HG03439 (cell line): Measurements from ENCODE around the gene CD1E.
A peak's percentile ranks its signal among the peaks of the same experiment; 100 is the strongest.
"Not testable (repeated sequence)": the region's sequence is repeated elsewhere in the genome, so short reads cannot be mapped to it uniquely, and the experiment has no call there.

Experiments
- ATAC-seq: cut with Tn5 transposase; IDR thresholded peaks from one replicate; pipeline ENCODE4 v1.9.1; 2021; ENCODE audit warnings: mild to moderate bottlenecking, moderate library complexity; ENCODE audit not compliant: unreplicated experiment

Gene CD1E

GRCh38 chr1:158353303-158354075 is at the start of gene CD1E:
Gene CD1E, plus strand, starts transcription at chr1:158353894. Its CDS starts 95 bp downstream, at chr1:158353989.
- no peak for ATAC-seq

DNA sequence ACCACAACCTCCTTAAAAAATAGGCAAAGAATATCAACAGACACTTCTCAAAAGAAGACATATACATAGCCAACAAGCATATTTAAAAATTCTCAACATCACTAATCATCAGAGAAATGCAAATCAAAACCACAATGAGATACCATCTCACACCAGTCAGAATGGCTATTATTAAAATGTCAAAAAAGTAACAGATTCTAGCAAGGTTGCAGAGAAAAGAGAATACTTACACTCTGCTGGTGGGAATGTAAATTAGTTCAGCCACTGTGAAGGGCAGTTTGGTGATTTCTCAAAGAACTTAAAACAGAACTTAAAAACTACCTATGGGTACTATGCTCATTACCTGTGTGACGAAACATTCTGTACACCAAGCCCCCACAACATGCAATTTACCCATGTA is 43.1 kb upstream of the CD1E start:
- peak; percentile 53 for ATAC-seq

GRCh38 chr1:158311066-158311465 is 42.6 kb upstream of the CD1E start:
- peak; percentile 69 for ATAC-seq

GRCh38 chr1:158323866-158324265 is 29.8 kb upstream of the CD1E start:
- no peak for ATAC-seq

DNA sequence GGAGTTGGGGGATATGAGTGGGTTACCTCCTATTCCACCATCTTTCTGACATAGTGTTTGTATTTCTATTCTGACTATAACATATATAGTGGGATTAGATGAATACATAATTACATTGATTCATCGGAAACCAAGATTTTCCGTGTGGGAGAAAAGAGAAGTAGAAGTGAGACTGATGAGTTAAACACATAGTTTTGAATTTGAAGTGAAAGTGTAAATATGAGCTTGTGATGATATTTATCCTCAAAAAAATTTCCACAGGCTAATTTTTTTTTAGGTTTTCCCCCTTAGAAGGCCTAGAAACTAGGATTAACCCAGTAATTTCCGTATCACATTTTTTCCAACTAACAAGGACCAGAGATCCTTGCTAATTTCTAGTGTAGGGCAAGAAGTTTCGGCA is 29.3 kb upstream of the CD1E start:
- ATAC-seq: no peak

DNA sequence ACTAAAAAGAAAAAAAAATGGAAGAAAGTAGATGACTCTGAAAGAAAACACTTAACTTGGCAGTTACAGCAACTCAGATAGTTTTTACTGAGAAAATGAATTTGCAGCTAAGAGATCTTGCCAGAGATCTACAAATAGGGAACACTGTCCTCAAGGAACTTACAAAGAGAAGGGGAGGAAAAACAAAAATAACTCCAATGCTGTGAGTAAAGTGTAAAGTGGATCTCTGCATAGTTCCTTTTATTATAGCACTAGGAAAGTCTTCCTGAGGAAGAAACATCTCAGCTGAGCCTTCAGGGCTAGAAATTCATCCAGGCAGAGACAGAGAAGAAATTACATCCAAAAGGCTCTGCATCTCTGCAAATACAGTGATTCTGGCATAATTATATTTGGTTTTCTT is 26.2 kb upstream of the CD1E start:
- ATAC-seq: no peak

DNA sequence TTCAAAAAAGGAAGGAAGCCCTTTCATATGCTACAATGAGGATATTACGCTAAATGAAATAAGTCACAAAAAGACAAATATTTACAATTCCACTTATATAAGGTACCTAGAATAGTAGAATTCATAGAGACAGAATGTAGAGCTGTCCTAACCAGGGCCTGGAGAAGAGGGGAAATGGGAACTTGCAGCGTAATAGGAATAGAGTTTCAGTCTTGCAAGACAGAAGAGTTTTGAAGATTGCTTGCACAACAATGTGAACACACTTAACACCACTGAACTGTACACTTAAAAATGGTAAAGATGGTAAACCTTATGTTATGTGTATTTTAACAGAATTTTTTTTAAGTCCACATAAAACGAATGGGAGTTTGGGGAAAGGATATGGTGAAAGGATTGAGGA is 25.3 kb upstream of the CD1E start:
- ATAC-seq: no peak

DNA sequence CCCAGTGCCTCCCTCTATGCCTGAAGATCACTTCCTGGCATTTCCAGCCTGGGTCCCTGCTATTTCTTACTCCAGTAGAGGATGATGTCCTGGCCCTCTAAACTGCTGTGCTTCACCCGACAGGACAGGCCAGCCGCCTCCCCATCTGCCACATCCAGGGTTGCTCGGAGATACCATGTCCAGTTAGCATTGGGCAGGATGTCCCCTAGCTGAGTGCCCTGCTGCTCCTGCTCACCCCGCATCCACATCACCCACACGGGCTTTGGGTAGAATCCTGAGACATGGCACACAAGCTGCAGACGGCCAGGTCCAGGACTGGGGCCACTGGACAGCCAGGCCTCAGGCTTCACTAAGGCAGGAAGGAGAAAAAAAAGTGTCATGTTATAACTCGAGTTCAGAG is 24.4 kb upstream of the CD1E start:
- ATAC-seq: no peak

DNA sequence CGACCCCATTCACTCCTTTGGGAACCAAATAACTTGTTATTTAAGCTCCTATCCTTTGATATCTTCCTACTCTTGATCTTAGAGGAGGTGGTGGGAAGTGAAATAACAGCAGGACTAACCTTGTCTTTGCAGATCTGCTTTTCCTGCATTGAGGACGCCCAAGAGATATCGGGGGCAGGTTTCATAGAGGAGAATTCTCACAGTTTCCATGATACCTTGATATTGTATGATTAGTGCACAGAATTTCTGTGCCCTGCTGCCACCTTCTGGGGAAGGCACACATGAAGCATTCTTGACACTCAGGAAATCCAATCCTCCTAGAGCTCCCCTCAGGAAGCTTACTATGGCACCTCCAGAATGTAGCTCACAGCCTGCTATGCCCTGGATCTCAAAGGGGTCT is 24.0 kb upstream of the CD1E start:
- ATAC-seq: no peak

- ATAC-seq: no peak
Observed at GRCh38 chr1:158330391-158331105, 23.1 kb upstream of the CD1E start.

DNA sequence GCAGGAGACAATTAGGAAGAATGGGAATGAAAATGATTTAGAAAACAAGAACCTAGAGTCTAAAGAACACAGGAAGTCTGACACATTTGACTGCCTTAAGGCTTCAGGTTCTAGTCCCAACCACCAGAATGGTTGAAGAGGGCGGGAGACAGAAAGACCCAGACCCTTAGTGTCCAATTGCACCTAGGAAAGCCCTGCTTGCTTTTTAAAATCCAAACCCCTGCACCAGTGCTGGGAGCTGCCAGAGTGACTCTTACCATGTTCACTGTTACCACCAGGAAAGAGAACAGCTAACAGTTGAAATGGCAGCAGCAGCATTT is 22.6 kb upstream of the CD1E start:
- no peak for ATAC-seq

GRCh38 chr1:158331481-158332150 is 22.1 kb upstream of the CD1E start, which contains the start of gene CD1B:
Gene CD1B, minus strand, starts transcription at chr1:158331531. Its CDS starts 108 bp downstream, at chr1:158331423.
- no peak for ATAC-seq

- ATAC-seq: no peak
Observed at GRCh38 chr1:158333405-158334155, 20.1 kb upstream of the CD1E start.

DNA sequence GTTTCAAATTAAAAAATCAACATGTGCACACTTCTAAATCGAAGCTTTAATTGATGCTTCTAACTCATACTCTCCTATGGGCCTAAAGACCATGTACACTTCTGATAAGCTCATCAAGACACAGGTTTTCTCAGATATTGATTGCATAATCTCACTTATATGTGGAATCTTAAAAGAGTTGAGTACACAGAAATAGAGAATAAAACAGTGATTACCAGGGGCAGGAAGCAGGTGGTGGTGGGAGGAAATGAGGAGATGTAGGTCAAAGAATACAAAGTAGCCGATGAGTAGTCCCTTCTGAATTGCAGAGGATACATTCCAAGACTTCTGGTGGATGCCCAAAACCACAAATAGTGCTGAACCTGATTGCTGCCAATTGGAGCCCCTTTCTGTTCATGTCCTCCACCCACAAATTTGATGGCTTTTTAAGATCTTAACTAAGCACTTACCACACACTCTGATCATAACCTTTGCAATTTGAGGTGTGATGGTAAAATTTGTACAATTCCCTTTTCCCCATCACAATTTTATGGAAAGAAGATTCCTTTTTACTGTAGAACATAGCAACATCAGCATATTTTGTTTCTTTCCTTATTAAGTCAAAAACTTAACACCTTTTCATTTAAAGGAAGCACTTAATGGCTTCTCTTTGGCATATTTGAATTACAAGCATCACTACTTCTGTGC is 19.0 kb upstream of the CD1E start:
- ATAC-seq: no peak

DNA sequence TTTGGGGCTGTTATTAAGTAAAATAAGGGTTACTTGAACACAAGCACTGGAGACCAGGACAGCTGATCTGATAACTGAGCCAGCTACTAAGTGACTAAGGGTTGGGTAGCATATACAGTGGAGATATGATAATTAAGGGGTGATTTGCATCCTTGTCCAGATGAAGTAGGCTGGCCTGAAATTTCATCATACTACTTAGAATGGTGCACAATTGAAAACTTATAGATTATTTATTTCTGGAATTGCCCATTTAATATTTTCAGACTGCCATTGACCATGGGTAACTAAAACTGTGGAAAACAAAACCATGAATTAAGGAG is 18.5 kb upstream of the CD1E start:
- ATAC-seq: no peak

DNA sequence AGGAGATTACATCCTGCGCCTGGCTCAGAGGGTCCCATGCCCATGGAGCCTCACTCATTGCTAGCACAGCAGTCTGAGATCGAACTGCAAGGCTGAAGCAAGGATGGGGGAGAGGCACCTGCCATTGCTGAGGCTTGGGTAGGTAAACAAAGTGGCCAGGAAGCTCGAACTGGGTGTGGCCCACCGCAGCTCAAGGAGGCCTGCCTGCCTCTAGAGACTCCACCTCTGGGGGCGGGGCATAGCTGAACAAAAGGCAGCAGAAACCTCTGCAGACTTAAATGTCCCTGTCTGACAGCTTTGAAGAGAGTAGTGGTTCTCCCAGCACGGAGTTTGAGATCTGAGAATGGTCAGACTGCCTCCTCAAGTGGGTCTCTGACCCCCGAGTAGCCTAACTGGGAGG is 17.3 kb upstream of the CD1E start:
- not testable (repeated sequence) for ATAC-seq

DNA sequence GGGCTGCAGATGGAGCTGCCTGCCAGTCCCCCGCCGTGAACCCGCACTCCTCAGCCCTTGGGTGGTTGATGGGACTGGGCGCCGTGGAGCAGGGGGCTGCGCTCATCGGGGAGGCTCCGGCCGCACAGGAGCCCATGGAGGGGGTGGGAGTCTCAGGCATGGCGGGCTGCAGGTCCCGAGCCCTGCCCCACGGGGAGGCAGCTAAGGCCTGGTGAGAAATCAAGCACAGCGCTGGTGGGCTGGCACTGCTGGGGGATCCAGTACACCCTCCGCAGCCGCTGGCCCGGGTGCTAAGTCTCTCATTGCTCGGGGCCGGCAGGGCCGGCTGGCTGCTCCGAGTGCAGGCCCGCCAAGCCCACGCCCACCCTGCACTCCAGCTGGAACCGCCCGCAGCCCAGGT is 4.7 kb upstream of the CD1E start:
- not testable (repeated sequence) for ATAC-seq

GRCh38 chr1:158354255-158354654 is 561 bp downstream of the CD1E start:
- ATAC-seq: no peak

GRCh38 chr1:158355773-158356285 is 2.1 kb downstream of the CD1E start:
- ATAC-seq: no peak

- ATAC-seq: no peak
Observed at GRCh38 chr1:158356616-158357015, 2.9 kb downstream of the CD1E start.

- ATAC-seq: no peak
Observed at GRCh38 chr1:158357441-158357840, 3.7 kb downstream of the CD1E start.
